ENCODE data around the gene PLIN5. TPM values are rescaled to one million over a fixed set of nuclear protein-coding genes. Genes with fewer than 3 reads are reported as not detected.

The PLIN5 gene
- total RNA-seq, 2 experiments from 2014 or later = 0.31 to 0.93 TPM

GRCh38 chr19:4541114-4541805 is 6.2 kb upstream of the PLIN5 start:
- no peak for ATAC-seq (ENCODE audit: poor library complexity)
- H3K9me3 ChIP-seq (ENCODE audit: control insufficient read depth in 1 of 2, insufficient read depth in 1 of 2, low read length in 2 of 2) = peaks cover 0 to 30% of the 10 kb centered on the region in 2 experiments

GRCh38 chr19:4539693-4540581 is 4.9 kb upstream of the PLIN5 start, which contains the start of gene LRG1:
Gene LRG1, minus strand, starts transcription at chr19:4540036. Its CDS starts 23 bp downstream, at chr19:4540013.
- peaks cover 15% of the 10 kb centered on the region for H3K4me1 ChIP-seq (ENCODE audit: insufficient read depth, low read length)
- intact Hi-C loops (cut with DNase I, micrococcal nuclease) = no loop called here
- peak in 3 of 14 experiments; percentile 11 to 60 (median 53) for DNase-seq
- H3K36me3 Mint-ChIP-seq (ENCODE audit: low read depth) = no peaks in the 10 kb centered on the region
- no peak within 1 kb of the TSS for H3K4me3 ChIP-seq (ENCODE audit: low read length)
- H3K27ac ChIP-seq (ENCODE audit: low read depth in 1 of 2, low read length in 2 of 2) = no peak within 1 kb of the TSS
- H3K27ac Mint-ChIP-seq = no peak within 1 kb of the TSS
- H3K4me3 Mint-ChIP-seq = no peak within 1 kb of the TSS
- H3K9me3 ChIP-seq (ENCODE audit: control insufficient read depth in 1 of 2, insufficient read depth in 1 of 2, low read length in 2 of 2) = peaks cover 0 to 30% of the 10 kb centered on the region in 2 experiments
- no peaks in the 10 kb centered on the region for H3K4me1 Mint-ChIP-seq (ENCODE audit: low read depth)
- no peak for ATAC-seq (ENCODE audit: poor library complexity)
- H3K9me3 Mint-ChIP-seq = no peaks in the 10 kb centered on the region
- peaks cover 18 to 28% of the 10 kb centered on the region in 2 experiments for H3K27me3 ChIP-seq (ENCODE audit: control insufficient read depth in 1 of 2, insufficient read depth in 2 of 2, low read length in 2 of 2)
- ChIA-PET CTCF (no interaction called here), POLR2A (interaction anchor here (0.7 kb wide), 1 partner anchor 462 kb away, joined by 3 read pairs; no protein-coding TSS in a partner anchor)
- H3K27me3 Mint-ChIP-seq = peaks cover 31% of the 10 kb centered on the region
- TF ChIP-seq CTCF (IDR thresholded peaks at IDR 0.05) = no peak
- no peaks in the 10 kb centered on the region for H3K36me3 ChIP-seq (ENCODE audit: insufficient read depth, low read length)

More at GRCh38 chr19:4541114-4541805, 6.2 kb upstream of the PLIN5 start:
- H3K27ac Mint-ChIP-seq = no peak overlapping the region
- peak in 2 of 14 experiments; percentile 36 to 57 for DNase-seq
- Histone ChIP-seq H3K4me1 (ENCODE audit: insufficient read depth, low read length) (peaks cover 7% of the 10 kb centered on the region), H3K27me3 (ENCODE audit: control insufficient read depth in 1 of 2, insufficient read depth in 2 of 2, low read length in 2 of 2) (peaks cover 15 to 19% of the 10 kb centered on the region in 2 experiments), H3K27ac (ENCODE audit: low read depth in 1 of 2, low read length in 2 of 2) (no peak overlapping the region), H3K4me3 (ENCODE audit: low read length) (no peak overlapping the region), H3K36me3 (ENCODE audit: insufficient read depth, low read length) (no peaks in the 10 kb centered on the region)
- no peaks in the 10 kb centered on the region for H3K36me3 Mint-ChIP-seq (ENCODE audit: low read depth)
- ChIA-PET CTCF (no interaction called here), POLR2A (no interaction called here)
- TF ChIP-seq CTCF (IDR thresholded peaks at IDR 0.05) = no peak
- no peaks in the 10 kb centered on the region for H3K9me3 Mint-ChIP-seq
- intact Hi-C loops (cut with DNase I, micrococcal nuclease) = no loop called here
- H3K27me3 Mint-ChIP-seq = peaks cover 26% of the 10 kb centered on the region
- no peak overlapping the region for H3K4me3 Mint-ChIP-seq
- no peaks in the 10 kb centered on the region for H3K4me1 Mint-ChIP-seq (ENCODE audit: low read depth)

- H3K27ac ChIP-seq (ENCODE audit: low read depth in 1 of 2, low read length in 2 of 2) = no peak overlapping the region
- H3K4me1 ChIP-seq (ENCODE audit: insufficient read depth, low read length) = peaks cover 17% of the 10 kb centered on the region
- H3K27me3 Mint-ChIP-seq = peaks cover 31% of the 10 kb centered on the region
- H3K9me3 Mint-ChIP-seq = no peaks in the 10 kb centered on the region
- no peak for DNase-seq
- POLR2A ChIA-PET = no interaction called here
- peaks cover 18 to 28% of the 10 kb centered on the region in 2 experiments for H3K27me3 ChIP-seq (ENCODE audit: control insufficient read depth in 1 of 2, insufficient read depth in 2 of 2, low read length in 2 of 2)
- intact Hi-C loops (cut with DNase I, micrococcal nuclease) = no loop called here
- no peaks in the 10 kb centered on the region for H3K4me1 Mint-ChIP-seq (ENCODE audit: low read depth)
- H3K9me3 ChIP-seq (ENCODE audit: control insufficient read depth in 1 of 2, insufficient read depth in 1 of 2, low read length in 2 of 2) = peaks cover 0 to 30% of the 10 kb centered on the region in 2 experiments
- H3K27ac Mint-ChIP-seq = no peak overlapping the region
- no peak overlapping the region for H3K4me3 Mint-ChIP-seq
- CTCF ChIA-PET = no interaction called here
- no peaks in the 10 kb centered on the region for H3K36me3 Mint-ChIP-seq (ENCODE audit: low read depth)
- no peaks in the 10 kb centered on the region for H3K36me3 ChIP-seq (ENCODE audit: insufficient read depth, low read length)
- TF ChIP-seq CTCF (IDR thresholded peaks at IDR 0.05) = no peak
- H3K4me3 ChIP-seq (ENCODE audit: low read length) = no peak overlapping the region
- no peak for ATAC-seq (ENCODE audit: poor library complexity)
These were observed 4.2 kb upstream of the PLIN5 start for GRCh38 chr19:4539169-4539692.

Data from CD4-positive, alpha-beta T cell (primary cell).